Epithelial cell of esophagus (primary cell): Measurements from ENCODE around the gene RNF11.

ENCODE experiments used
- DNase-seq: peaks from one replicate; pipeline ENCODE4 v3.0.0; 2010; ENCODE audit warnings: low read depth
- H3K4me3 ChIP-seq: 2 replicates; pipeline ENCODE4 v1.5.1; 2011; ENCODE audit warnings: mild to moderate bottlenecking, low read length, control low read depth
- TF ChIP-seq, protein P1 (sequence below): IDR thresholded peaks from 2 replicates; pipeline ENCODE4 v1.5.1; 2011; ENCODE audit warnings: low read depth, mild to moderate bottlenecking, low read length, control low read depth, inconsistent platforms; ENCODE audit not compliant: insufficient read depth; ENCODE audit errors: missing control alignments

Gene RNF11

DNA sequence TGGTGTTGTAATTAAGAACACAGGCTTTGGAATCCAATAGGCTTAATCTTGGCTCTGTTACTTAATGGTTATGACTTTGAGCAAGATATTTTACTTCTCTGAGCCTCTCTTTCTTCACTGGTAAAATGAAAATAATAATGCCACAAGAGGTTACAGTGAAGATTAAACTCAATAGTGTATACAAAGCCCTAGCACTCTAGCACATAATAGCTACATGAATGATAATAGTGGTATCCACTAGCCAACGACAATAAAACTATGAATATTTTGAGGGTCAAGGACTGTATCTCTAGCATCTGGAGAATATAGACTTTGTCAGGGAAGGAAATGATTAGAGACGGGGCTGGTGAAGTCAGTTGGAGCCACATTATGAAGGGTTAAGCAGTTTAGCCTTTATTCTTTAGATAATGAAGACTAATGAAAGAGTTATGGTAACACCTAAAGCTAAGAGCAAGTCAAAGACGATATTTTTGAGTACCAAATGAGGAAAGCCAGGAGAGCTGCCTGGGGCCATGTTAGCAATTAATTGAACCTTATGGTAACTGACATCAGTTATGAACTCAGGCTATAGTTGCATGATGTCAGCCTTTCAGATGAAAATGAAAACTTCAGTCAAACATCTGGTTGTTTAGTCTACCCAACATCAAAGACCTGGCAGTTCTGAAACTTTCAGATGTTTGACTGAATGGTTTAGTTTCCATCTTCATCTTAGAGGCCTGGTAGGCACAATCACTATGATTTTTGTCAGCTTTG lies 32.8 kb upstream of the RNF11 start:
- TF ChIP-seq, protein P1, sequence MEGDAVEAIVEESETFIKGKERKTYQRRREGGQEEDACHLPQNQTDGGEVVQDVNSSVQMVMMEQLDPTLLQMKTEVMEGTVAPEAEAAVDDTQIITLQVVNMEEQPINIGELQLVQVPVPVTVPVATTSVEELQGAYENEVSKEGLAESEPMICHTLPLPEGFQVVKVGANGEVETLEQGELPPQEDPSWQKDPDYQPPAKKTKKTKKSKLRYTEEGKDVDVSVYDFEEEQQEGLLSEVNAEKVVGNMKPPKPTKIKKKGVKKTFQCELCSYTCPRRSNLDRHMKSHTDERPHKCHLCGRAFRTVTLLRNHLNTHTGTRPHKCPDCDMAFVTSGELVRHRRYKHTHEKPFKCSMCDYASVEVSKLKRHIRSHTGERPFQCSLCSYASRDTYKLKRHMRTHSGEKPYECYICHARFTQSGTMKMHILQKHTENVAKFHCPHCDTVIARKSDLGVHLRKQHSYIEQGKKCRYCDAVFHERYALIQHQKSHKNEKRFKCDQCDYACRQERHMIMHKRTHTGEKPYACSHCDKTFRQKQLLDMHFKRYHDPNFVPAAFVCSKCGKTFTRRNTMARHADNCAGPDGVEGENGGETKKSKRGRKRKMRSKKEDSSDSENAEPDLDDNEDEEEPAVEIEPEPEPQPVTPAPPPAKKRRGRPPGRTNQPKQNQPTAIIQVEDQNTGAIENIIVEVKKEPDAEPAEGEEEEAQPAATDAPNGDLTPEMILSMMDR = no peak
- DNase-seq = no peak
- H3K4me3 ChIP-seq = no peak overlapping the region

DNA sequence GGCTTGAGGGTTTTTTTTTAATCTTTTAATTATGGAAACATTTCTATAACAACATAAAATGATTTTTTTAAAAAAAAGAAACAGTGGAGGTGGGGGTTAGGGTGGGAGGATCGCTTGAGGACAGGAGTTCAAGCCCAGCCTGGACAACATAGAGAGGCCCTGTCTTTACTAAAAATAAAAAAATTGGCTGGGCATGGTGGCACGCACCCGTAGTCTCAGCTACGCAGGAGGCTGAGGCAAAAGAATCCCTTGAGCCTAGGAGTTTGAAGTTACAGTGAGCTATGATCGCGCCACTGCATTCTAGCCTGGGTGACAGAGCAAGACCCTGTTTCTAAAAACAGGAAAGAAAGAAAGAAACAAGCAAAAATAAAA lies 32.2 kb upstream of the RNF11 start:
- DNase-seq = no peak
- H3K4me3 ChIP-seq = no peak overlapping the region
- TF ChIP-seq, protein P1 = no peak

DNA sequence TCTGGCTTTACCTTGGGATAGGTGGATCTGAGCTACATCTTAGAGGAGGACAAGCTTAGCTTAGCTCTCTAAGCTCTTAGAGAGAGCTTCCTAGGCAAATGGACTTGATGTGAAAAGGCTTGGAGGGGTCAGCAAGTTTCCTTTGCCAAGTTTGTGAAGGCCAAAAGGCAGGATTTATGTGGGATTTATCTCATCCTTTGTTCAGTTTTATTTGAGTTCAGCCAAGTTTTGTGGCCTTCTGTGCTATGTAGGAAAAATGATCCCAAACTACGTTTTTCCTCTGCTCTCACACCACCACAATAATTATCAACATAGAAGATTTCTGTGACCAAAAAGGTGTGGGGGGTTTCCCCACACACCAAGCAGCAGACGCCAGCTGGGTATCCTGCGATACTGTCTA lies 26.0 kb upstream of the RNF11 start:
- TF ChIP-seq, protein P1 = no peak
- H3K4me3 ChIP-seq = no peak overlapping the region
- no peak for DNase-seq

DNA sequence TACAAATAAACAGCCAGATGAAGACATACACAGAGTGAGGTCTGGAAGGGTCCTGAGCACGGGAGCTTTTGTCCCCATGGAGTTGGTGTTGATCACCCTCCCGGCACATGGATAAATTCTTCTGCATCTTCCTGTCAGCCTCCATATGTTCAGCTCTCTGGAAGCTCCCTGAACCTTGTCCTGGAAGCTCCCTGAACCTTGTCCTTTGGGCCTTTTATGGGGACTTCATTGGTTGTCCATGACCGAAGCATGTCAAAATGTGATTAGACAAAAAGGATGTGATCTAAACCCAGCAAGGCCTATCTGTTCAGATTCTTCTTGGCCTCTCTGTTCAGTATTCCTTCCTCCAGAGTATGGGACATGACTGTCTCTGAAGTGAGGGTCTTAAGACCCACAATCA lies 25.4 kb upstream of the RNF11 start:
- H3K4me3 ChIP-seq = no peak overlapping the region
- no peak for DNase-seq
- TF ChIP-seq, protein P1 = no peak

DNA sequence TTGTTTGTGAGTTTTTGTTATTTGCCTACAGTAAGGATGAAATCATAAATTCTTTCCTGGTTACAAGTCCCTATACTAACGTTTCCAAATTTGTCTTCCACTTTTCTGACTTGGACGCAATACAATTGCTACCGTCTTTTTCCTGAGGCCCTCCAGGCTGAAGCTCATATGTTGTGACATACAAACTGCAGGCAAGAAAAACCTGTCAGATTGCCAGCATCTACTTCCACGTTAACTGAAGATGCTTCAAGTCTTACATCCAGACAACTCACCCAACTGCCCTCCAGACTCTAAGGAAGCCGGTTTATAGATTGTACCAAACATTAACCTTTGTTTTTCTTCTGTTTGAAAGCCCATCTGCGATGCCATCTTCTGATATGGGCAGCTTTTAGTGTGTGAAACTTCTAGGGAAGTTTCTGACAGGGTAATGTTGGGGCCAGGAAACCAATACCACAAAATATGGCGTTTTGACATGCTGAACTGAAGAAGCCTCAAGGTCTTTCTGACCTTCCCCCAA lies 21.4 kb upstream of the RNF11 start:
- DNase-seq = peak; percentile 93
- TF ChIP-seq, protein P1 = no peak
- H3K4me3 ChIP-seq = no peak overlapping the region

DNA sequence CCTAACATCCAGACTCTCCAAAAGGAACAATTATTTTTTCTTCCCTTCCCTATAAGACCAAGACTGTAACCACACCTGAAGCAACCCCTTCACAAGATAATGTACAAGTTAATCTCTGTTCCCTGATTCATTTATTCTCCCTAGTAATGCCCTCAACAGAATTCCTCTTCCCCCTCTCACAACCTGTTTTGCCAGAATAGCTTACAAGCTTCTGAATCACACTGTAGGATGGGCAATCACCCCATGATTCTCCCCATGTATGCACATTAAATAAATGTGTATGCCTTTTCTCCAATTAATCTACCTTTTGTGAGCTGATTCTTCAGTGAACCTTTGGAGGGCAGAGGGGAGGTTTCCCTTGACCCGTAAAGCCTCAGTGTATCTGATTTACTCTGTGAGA lies 20.9 kb upstream of the RNF11 start:
- TF ChIP-seq, protein P1 = no peak
- no peak overlapping the region for H3K4me3 ChIP-seq
- DNase-seq = peak; percentile 91

DNA sequence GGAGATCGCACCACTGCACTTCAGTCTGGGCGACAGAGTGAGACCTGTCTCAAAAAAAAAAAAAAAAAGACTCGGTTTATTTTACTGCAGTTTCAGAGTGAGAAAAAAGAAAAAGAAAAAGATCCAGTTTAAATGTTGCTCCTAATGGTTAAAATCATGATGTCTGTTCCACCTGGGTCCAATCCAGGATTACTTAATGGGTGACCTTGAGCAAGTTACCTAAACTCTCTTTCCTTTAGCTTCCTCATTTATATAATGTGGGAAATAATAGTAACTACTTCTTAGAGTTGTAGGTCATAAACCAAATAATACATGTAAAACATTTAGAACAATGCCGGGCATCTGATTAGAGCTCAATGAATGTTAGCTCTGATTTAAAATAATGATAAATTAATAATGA lies 19.4 kb upstream of the RNF11 start:
- DNase-seq = no peak
- H3K4me3 ChIP-seq = no peak overlapping the region
- TF ChIP-seq, protein P1 = no peak
